IMR-90 (cell line): ENCODE results near the gene NELL2.

Experiments used
- CEBPB ChIP-seq: IDR thresholded peaks from 2 replicates; pipeline ENCODE4 v1.6.1; 2012; ENCODE audit warnings: low read depth, low read length, improper control_type of control experiment
- CTCF ChIP-seq: conservative IDR thresholded peaks from 2 replicates; pipeline ENCODE4 v1.5.1; 2012; ENCODE audit warnings: mild to moderate bottlenecking, low read depth, low read length, improper control_type of control experiment
- FOS ChIP-seq: fragments of 150-350 bp; IDR thresholded peaks from 2 replicates; pipeline ENCODE4 v1.6.1; 2016; ENCODE audit warnings: low read depth, low read length
- MAZ ChIP-seq: IDR thresholded peaks from 2 replicates; pipeline ENCODE4 v1.6.1; 2012; ENCODE audit warnings: low read depth, mild to moderate bottlenecking, low read length, improper control_type of control experiment, moderate library complexity, borderline replicate concordance
- POLR2A ChIP-seq: IDR thresholded peaks from 2 replicates; pipeline ENCODE4 v1.6.1; 2012; ENCODE audit warnings: mild to moderate bottlenecking, low read depth, low read length
- RAD21 ChIP-seq: IDR thresholded peaks from 2 replicates; pipeline ENCODE4 v1.6.1; 2012; ENCODE audit warnings: low read length, improper control_type of control experiment
- RFX5 ChIP-seq: IDR thresholded peaks from 2 replicates; pipeline ENCODE4 v1.8.0; 2012; ENCODE audit warnings: low read depth, mild to moderate bottlenecking, low read length, moderate library complexity
- SMC3 ChIP-seq: fragments of 150-350 bp; IDR thresholded peaks from 2 replicates; pipeline ENCODE4 v1.6.1; 2016; ENCODE audit warnings: low read depth, mild to moderate bottlenecking, antibody characterized with exemption, low read length, moderate library complexity

- TF ChIP-seq CTCF (no peak), MAZ (no peak), RAD21 (no peak), SMC3 (no peak), CEBPB (no peak), RFX5 (no peak), POLR2A (no peak), FOS (no peak)
Measured at GRCh38 chr12:44488180-44488579, 387.9 kb downstream of the NELL2 start.
